Mucosa of rectum (tissue), 2 donors: ENCODE results near the gene SELENOW.
"Not testable (repeated sequence)": the region's sequence is repeated elsewhere in the genome, so short reads cannot be mapped to it uniquely, and the experiment has no call there.

Experiments used
- H3K27ac ChIP-seq, 2 donors: one replicate each; pipeline ENCODE4 v1.7.0; 2013; ENCODE audit warnings: inconsistent platforms in 2 of 2, low read depth in 2 of 2, low read length in 2 of 2
- H3K27me3 ChIP-seq, 2 donors: one replicate each; pipeline ENCODE4 v1.7.0; 2013; ENCODE audit warnings: low read length in 2 of 2; ENCODE audit not compliant: control insufficient read depth in 2 of 2, insufficient read depth in 2 of 2
- H3K36me3 ChIP-seq, 2 donors: one replicate each; pipeline ENCODE4 v1.7.0; 2013; ENCODE audit warnings: low read length in 2 of 2; ENCODE audit not compliant: control insufficient read depth in 2 of 2, insufficient read depth in 2 of 2
- H3K4me1 ChIP-seq, 2 donors: one replicate each; pipeline ENCODE4 v1.7.0; 2013; ENCODE audit warnings: low read length in 2 of 2, mild to moderate bottlenecking in 1 of 2; ENCODE audit not compliant: control insufficient read depth in 2 of 2, insufficient read depth in 2 of 2
- H3K4me3 ChIP-seq, 2 donors: one replicate each; pipeline ENCODE4 v1.7.0; 2013; ENCODE audit warnings: low read length in 2 of 2
- H3K9ac ChIP-seq, 2 donors: one replicate each; pipeline ENCODE4 v1.7.0; 2013; ENCODE audit warnings: low read length in 2 of 2, low read depth in 1 of 2, mild to moderate bottlenecking in 1 of 2
- H3K9me3 ChIP-seq, 2 donors: one replicate each; pipeline ENCODE4 v1.7.0; 2013; ENCODE audit warnings: low read length in 2 of 2; ENCODE audit not compliant: control insufficient read depth in 2 of 2
- donor health status: healthy.
- donor health status: Normal muscosa, but diverticular disease.

The SELENOW gene

DNA sequence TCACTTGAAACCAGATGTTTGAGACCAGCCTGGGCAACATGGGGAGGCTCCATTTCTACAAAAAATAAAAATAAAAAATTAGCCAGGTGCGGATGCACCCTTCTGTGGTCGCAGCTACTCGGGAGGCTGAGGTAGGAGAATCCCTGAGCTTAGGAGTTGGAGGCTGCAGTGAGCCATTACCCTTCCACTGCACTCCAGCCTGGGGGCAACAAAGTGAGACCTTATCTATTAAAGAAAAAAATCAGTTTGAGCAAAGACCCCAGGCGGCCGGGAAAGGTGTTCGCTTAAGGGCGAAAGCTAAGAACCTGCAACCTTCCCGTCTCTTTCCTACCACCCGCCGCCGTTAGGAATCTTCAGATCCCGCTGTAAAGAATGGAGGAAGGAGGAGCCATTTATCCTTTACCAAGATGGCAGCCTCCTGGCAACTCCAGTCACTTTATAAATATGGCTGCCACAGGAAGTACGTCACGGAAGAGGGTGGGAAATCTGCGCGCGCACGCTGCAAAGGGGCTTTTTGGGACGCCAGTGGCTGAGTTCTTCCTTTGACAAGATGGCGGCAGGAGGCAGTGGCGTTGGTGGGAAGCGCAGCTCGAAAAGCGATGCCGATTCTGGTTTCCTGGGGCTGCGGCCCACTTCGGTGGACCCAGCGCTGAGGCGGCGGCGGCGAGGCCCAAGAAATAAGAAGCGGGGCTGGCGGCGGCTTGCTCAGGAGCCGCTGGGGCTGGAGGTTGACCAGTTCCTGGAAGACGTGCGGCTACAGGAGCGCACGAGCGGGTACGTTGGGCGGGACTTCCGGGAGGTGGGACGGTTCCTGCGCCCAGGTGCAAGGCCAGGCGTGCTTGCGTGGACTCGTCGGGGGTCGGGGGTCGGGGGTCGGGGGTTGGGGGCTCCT, 33.2 kb upstream of the SELENOW start, which contains the start of gene NOP53:
Gene NOP53, plus strand, starts transcription at position 537 of the 892 bp plus-strand sequence. Its CDS starts 14 bp downstream, at position 551.
- Histone ChIP-seq H3K36me3 (peaks cover 16 to 26% of the 10 kb centered on the region in 2 donors), H3K9ac (peak within 1 kb of the TSS; percentile 60 to 89)

DNA sequence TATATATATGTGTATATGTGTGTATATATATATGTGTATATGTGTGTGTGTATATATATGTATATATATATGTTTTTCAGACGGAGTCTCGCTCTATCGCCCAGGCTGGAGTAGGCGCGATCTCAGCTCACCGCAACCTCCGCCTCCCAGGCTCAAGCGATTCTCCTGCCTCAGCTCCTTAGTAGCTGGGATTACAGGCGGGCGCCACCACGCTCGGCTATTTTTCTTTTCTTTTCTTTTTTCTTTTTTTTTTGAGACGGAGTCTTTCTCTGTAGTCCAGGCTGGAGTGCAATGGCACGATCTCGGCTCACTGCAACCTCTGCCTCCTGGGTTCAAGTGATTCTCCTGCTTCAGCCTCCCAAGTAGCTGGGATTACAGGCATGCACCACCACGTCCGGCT, 32.4 kb upstream of the SELENOW start:
- Histone ChIP-seq H3K9ac (peak overlapping the region in 1 of 2 donors; percentile 24), H3K4me1 (peaks cover 19 to 20% of the 10 kb centered on the region in 2 donors), H3K36me3 (peaks cover 24 to 35% of the 10 kb centered on the region in 2 donors), H3K4me3 (peak overlapping the region; percentile 75 to 85)
- H3K9me3 ChIP-seq, H3K27ac ChIP-seq, H3K27me3 ChIP-seq: not testable (repeated sequence)

More for the DNA sequence above, 33.2 kb upstream of the SELENOW start, which contains the start of gene NOP53:
- Histone ChIP-seq H3K27me3 (no peaks in the 10 kb centered on the region), H3K27ac (peak within 1 kb of the TSS; percentile 94 to 95), H3K9me3 (no peaks in the 10 kb centered on the region), H3K4me3 (peak within 1 kb of the TSS; percentile 75 to 85), H3K4me1 (peaks cover 19 to 20% of the 10 kb centered on the region in 2 donors)

DNA sequence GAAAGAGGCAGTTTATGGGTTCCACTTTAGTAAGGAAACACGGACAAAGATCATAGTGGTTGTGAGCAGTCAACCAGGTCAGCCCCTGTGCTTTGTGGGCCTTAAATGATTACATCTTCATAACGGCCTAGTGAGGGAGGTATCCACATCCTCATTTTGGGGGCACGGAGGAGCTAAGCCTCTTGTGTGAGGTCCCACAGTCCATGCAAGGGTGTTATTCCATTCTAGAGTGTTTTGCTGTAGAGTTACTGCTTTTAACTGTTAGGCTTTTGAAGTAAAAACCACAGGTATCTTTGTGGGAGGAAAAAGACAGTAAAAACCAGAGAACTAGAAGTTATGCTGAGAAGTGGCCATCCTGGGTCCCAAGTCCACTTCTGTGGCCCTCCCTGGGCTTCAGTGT, 29.2 kb upstream of the SELENOW start:
- Histone ChIP-seq H3K36me3 (peaks cover 49 to 64% of the 10 kb centered on the region in 2 donors), H3K4me3 (no peak overlapping the region), H3K4me1 (peaks cover 5 to 8% of the 10 kb centered on the region in 2 donors), H3K9ac (no peak overlapping the region), H3K27me3 (no peaks in the 10 kb centered on the region), H3K9me3 (no peaks in the 10 kb centered on the region), H3K27ac (no peak overlapping the region)

DNA sequence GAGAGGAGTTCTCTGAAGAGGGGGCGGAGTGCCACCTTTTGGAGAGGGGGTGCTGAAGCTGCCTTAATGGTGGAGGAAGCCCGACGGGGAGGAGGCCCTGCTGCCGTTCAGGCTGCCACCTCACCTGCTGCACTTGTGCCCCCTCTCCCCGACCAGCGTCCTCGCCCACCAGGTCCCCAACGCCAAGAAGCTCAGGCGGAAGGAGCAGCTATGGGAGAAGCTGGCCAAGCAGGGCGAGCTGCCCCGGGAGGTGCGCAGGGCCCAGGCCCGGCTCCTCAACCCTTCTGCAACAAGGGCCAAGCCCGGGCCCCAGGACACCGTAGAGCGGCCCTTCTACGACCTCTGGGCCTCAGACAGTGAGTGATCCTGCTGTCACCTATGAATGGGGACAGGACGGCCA, 27.8 kb upstream of the SELENOW start:
- Histone ChIP-seq H3K4me3 (no peak overlapping the region), H3K27ac (no peak overlapping the region), H3K9me3 (no peaks in the 10 kb centered on the region), H3K27me3 (no peaks in the 10 kb centered on the region), H3K4me1 (peaks cover 5 to 8% of the 10 kb centered on the region in 2 donors), H3K9ac (no peak overlapping the region), H3K36me3 (peaks cover 52 to 71% of the 10 kb centered on the region in 2 donors)

DNA sequence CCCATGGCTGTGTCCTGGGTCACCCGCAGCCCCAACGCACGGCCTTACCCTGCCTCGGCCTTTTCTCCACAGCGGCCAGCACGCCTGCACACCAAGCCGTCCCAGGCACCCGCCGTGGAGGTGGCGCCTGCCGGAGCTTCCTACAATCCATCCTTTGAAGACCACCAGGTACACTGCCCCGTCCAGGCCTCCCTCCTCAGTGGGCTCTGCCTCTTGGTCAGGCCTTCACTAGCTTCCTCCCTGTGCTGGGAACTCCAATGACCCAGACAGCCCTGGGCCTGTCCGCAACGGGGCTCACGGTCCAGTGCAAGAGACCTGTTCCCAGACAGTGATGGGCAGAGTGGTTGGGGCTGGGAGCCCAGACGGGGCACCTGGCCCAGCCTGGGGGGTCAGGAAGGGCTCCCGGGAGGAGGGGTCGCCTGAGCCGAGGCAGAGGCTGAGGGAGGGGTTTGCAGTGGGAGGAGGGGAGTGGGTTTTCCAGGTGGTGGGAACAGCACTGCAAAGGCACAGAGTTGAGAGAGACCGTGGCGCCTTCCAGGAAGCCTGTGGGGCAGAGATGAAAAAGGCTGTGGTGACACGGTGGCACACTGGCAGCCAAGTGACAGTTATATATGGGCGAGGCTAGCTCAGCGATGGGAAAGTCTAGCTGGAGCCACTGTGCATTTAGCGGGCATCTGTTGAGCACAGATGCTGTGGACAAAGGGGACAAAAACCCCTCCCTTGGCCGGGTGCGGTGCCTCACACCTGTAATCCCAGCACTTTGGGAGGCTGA, 25.9 kb upstream of the SELENOW start:
- Histone ChIP-seq H3K27me3 (no peaks in the 10 kb centered on the region), H3K4me1 (peaks cover 11 to 12% of the 10 kb centered on the region in 2 donors), H3K4me3 (no peak overlapping the region), H3K9me3 (no peaks in the 10 kb centered on the region), H3K36me3 (peaks cover 68 to 82% of the 10 kb centered on the region in 2 donors), H3K9ac (no peak overlapping the region), H3K27ac (no peak overlapping the region)

DNA sequence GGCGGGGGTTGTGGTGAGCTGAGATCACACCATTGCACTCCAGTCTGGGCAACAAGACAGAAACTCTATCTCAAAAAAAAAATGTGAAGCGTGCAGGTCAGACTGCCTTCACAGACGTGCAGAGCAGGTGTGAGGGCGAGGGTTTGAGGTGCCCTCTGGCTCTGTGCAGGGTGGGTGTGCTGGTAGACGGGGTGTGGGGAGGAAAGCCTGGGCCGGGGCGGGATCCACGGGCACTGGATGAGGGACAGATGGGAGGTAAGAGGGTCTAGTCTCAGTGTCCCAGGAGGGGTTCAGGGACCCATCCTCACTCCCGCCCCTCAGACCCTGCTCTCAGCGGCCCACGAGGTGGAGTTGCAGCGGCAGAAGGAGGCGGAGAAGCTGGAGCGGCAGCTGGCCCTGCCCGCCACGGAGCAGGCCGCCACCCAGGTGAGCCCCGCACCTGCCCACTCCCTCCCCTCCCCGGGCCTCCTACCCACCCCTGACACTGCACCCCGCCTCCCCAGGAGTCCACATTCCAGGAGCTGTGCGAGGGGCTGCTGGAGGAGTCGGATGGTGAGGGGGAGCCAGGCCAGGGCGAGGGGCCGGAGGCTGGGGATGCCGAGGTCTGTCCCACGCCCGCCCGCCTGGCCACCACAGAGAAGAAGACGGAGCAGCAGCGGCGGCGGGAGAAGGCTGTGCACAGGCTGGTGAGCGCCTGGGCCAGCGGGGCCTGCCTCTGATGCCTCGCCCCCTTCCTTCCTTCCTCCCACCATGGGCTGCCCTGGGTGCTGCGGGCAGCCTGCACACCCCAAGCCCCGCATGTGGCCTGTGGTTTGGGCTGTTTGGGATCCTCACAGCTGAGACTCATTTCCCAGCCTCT, 24.1 kb upstream of the SELENOW start:
- H3K4me1 ChIP-seq = peaks cover 21 to 27% of the 10 kb centered on the region in 2 donors
- H3K27me3 ChIP-seq = no peaks in the 10 kb centered on the region
- H3K9ac ChIP-seq = no peak overlapping the region
- H3K27ac ChIP-seq = no peak overlapping the region
- H3K4me3 ChIP-seq = no peak overlapping the region
- H3K36me3 ChIP-seq = peaks cover 67 to 71% of the 10 kb centered on the region in 2 donors
- no peaks in the 10 kb centered on the region for H3K9me3 ChIP-seq

DNA sequence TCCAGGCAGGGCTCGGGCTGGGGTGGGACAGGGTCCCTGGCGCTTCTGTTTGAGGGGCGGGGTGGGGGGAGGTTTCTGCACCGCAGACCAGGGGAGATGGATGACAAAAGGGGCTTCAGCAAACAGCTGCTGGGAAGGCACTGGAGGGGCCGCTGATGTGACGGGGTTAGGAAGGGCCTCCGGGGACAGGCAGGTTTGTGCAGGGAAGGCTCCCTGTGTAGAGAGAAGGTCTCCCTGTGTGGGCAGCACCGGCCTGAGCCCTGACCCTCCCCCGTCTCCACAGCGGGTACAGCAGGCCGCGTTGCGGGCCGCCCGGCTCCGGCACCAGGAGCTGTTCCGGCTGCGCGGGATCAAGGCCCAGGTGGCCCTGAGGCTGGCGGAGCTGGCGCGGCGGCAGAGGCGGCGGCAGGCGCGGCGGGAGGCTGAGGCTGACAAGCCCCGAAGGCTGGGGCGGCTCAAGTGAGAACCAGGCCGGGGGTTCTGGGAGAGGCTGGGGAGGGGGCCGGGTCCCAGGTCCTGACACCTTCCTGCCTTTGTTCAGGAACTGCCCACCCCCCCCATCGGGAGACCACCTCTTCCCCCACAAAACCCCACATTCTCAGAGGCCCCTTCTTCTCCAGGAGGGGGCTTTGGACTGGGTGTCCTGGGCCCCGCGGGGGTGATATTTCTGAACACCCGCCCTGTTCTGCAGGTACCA, 23.3 kb upstream of the SELENOW start:
- Histone ChIP-seq H3K9me3 (no peaks in the 10 kb centered on the region), H3K4me3 (no peak overlapping the region), H3K9ac (no peak overlapping the region)

GRCh38 chr19:47755762-47756626, 22.5 kb upstream of the SELENOW start:
- Histone ChIP-seq H3K4me3 (no peak overlapping the region), H3K27ac (peak overlapping the region in 1 of 2 donors; percentile 84), H3K36me3 (peaks cover 52 to 60% of the 10 kb centered on the region in 2 donors), H3K9me3 (no peaks in the 10 kb centered on the region), H3K9ac (no peak overlapping the region), H3K4me1 (peaks cover 21 to 27% of the 10 kb centered on the region in 2 donors), H3K27me3 (no peaks in the 10 kb centered on the region)

More for the DNA sequence above, 23.3 kb upstream of the SELENOW start:
- no peaks in the 10 kb centered on the region for H3K27me3 ChIP-seq
- no peak overlapping the region for H3K27ac ChIP-seq
- peaks cover 59 to 66% of the 10 kb centered on the region in 2 donors for H3K36me3 ChIP-seq
- peaks cover 21 to 27% of the 10 kb centered on the region in 2 donors for H3K4me1 ChIP-seq
